ENCODE measurements around the gene ZNF565.
"Not testable (repeated sequence)": the region's sequence is repeated elsewhere in the genome, so short reads cannot be mapped to it uniquely, and the experiment has no call there.

ZNF565 gene

GRCh38 chr19:36214386-36215275, at the start of gene ZNF565, which contains the start of gene ZNF146:
Gene ZNF565, minus strand, starts transcription at chr19:36214665. Its CDS starts 12,680 bp downstream, at chr19:36201985.
Gene ZNF146, plus strand, starts transcription at chr19:36215106. Its CDS starts 21,335 bp downstream, at chr19:36236441.
- peak; percentile 96 for DNase-seq (ENCODE audit: low spot score)

GRCh38 chr19:36259211-36259610, 44.7 kb upstream of the ZNF565 start:
- no peak for DNase-seq (ENCODE audit: low spot score)

- DNase-seq (ENCODE audit: low spot score), result no peak
Measured at GRCh38 chr19:36258028-36258875, 43.8 kb upstream of the ZNF565 start.

GRCh38 chr19:36257520-36257876, 43.0 kb upstream of the ZNF565 start:
- DNase-seq (ENCODE audit: low spot score), result no peak

- no peak for DNase-seq (ENCODE audit: low spot score)
Measured at GRCh38 chr19:36256853-36257519, 42.5 kb upstream of the ZNF565 start.

- DNase-seq (ENCODE audit: low spot score), result no peak
Measured at GRCh38 chr19:36256064-36256463, 41.6 kb upstream of the ZNF565 start.

GRCh38 chr19:36255316-36255715, 40.9 kb upstream of the ZNF565 start:
- DNase-seq (ENCODE audit: low spot score), result no peak

GRCh38 chr19:36254848-36255247, 40.4 kb upstream of the ZNF565 start:
- DNase-seq (ENCODE audit: low spot score), result no peak

- DNase-seq (ENCODE audit: low spot score), result no peak
Measured at GRCh38 chr19:36252047-36252446, 37.6 kb upstream of the ZNF565 start.

- no peak for DNase-seq (ENCODE audit: low spot score)
Measured at GRCh38 chr19:36246006-36246481, 31.6 kb upstream of the ZNF565 start.

- DNase-seq (ENCODE audit: low spot score), result peak; percentile 43
Measured at GRCh38 chr19:36245210-36246005, 30.9 kb upstream of the ZNF565 start.

GRCh38 chr19:36244066-36244465, 29.6 kb upstream of the ZNF565 start:
- no peak for DNase-seq (ENCODE audit: low spot score)

GRCh38 chr19:36236946-36237310, 22.5 kb upstream of the ZNF565 start:
- no peak for DNase-seq (ENCODE audit: low spot score)

- DNase-seq (ENCODE audit: low spot score), result no peak
Measured at GRCh38 chr19:36236304-36236945, 22.0 kb upstream of the ZNF565 start.

GRCh38 chr19:36233626-36234025, 19.2 kb upstream of the ZNF565 start:
- DNase-seq (ENCODE audit: low spot score), result not testable (repeated sequence)

- no peak for DNase-seq (ENCODE audit: low spot score)
Measured at GRCh38 chr19:36225219-36225892, 10.9 kb upstream of the ZNF565 start.

- no peak for DNase-seq (ENCODE audit: low spot score)
Measured at GRCh38 chr19:36222503-36222902, 8.0 kb upstream of the ZNF565 start.

GRCh38 chr19:36221474-36221873, 7.0 kb upstream of the ZNF565 start:
- no peak for DNase-seq (ENCODE audit: low spot score)

GRCh38 chr19:36215276-36216123, 1.0 kb upstream of the ZNF565 start:
- peak; percentile 10 for DNase-seq (ENCODE audit: low spot score)
